GM19372 (cell line): ENCODE measurements around the gene SLCO6A1.

Experiments
- ATAC-seq: cut with Tn5 transposase; IDR thresholded peaks from one replicate; pipeline ENCODE4 v1.9.1; 2021; ENCODE audit warnings: mild to moderate bottlenecking, low read depth, moderate library complexity; ENCODE audit not compliant: unreplicated experiment

SLCO6A1 gene

DNA sequence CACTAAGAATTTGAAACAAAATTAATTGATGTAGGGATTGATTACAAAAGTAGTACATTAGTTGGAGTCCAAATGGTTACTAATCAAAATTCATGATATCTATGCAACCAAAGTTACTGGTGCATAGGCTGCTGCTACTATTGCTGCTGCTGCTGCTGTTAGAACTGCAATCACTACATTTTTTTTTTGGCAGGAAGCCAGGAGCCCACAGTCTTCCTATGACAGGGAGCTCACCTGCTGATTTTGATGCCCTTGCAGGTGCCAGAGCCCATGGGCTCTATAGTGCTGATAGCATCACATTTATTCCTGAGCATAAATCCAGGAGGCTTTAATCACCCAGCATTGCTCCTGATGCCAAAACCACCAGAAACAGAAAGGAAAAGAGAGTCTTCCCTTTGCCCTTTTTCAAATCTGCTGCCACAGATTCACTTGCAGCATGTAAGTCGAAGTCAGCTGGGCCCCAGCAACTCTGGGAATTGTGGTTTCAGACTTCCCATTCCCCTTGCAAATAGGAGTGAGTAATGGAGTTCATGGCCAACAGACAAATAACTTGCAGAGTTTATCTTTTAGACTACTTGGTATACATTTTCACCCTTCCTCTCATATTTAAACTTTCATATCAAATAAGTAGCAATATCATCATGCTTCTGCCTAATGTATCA is 17.6 kb downstream of the SLCO6A1 start:
- ATAC-seq = no peak

DNA sequence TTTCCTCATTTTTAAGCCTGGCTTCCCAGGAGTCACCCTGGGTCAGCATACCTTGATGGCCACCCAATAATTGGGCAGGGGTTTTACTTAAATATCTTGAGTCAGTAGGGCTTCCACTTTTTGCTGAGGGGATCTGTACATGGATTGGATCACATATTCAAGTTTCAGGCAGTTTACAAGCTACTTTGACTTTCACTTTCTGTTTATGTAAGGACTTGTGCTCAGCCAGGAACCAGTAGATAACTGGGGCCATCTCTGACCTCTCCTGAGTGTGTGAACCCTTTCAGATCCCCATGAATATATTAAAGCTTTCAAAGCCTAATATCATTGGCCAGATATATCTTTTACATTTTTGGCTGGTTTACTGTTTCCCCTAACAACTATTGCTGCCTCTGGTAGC is 45.1 kb downstream of the SLCO6A1 start:
- peak; percentile 83 for ATAC-seq

DNA sequence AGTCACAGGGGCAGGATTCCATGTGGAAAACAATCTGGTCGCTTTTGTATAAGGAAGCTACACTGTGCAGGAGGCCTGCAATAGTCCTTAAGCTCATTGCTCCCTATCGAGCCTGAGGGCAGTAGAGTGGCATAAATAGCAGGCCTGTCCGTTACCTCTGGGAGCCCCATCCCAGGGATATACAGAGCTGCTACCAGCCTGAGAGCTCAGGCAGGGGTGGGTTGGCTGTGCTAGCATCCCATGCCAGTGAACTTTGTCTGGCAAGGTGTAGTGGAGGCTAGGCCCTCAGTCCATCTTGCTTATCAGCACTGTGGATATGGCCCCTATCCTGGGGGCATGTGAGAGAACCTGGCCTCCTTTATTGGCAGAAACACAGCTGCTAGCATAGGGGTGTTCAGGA is 47.7 kb downstream of the SLCO6A1 start:
- ATAC-seq = no peak

DNA sequence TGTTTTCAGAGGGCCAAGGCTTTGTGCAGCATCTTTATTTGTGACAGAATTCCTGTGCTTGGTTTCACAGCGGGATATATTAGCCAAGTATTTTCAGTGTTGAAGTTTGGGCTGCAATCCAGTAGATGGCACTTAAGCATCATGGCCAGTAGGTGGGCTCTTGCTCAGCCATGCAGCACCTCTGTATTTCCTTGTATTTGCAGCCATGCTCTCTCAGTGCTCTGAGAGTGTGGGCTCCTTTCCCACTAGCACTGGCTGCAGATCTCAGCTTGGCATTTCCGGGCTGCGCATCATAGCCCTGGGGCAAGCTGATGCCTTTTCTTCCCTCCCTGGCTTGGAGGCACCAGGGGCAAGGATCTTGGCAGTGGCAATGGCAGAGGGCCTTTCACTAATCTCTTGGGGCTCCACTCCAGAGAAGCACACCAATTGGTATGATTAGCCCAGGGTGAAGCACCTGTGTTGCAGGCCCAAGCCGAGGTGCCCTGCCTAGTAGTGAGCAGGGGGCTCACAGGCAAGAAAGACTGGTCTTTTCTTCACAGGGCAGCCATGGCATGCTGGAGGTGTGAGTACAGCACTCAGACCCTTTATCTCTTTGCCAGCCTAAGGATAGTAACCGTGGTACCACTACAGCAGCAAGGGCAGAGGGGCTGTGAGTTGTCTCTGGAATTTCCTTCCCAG is 48.3 kb downstream of the SLCO6A1 start:
- no peak for ATAC-seq

DNA sequence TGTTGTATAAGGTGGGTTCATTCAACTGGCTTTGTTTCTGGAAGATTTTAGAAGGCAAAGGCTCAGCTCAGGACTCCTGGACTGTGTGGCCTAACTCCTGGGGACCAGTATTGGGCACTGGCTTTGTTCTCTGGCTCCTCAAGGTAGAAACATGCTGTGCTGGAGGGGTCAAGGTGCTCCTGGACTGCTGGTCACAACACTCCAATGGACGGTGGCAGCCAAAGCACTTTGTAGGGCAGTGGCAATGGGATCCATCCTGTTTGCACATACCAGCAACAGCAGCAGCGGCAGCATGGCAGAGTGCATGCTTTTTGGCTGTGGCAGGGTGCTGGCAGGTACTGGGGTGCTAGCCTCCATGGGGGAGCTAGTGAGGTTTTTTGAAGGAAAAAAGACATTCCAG is 65.3 kb downstream of the SLCO6A1 start:
- ATAC-seq = no peak

DNA sequence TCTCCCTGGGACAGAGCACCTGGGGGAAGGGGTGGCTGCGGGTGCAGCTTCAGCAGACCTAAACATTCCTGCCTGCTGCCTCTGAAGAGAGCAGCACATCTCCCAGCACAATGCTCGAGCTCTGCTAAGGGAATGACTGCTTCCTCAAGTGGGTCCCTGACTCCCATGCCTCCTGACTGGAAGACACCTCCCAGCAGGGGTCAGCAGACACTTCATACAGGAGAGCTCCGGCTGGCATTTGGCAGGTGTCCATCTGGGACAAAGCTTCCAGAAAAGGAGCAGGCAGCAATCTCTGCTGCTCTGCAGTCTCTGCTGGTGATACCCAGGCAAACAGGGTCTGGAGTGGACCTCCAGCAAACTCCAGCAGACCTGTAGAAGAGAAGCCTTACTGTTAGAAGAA is 77.2 kb downstream of the SLCO6A1 start:
- ATAC-seq = no peak

DNA sequence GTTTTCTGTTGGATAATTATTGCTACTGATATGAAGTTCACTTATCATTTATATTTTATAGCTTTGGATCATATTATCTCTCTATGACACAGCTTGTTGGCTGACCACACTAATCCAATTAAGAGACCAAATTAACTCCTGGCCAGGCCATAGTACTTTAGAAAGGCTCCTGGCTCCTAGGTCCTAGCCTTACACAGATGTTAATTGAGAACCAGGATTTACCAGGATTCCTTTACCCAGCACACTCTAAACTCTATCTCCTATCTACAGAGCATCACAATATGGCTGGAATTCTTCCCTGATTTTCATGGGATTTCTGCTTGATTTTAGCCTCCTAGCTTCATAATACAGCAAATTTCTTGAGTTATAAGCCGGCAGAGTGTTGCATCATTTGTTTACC is 80.3 kb downstream of the SLCO6A1 start:
- ATAC-seq = no peak

DNA sequence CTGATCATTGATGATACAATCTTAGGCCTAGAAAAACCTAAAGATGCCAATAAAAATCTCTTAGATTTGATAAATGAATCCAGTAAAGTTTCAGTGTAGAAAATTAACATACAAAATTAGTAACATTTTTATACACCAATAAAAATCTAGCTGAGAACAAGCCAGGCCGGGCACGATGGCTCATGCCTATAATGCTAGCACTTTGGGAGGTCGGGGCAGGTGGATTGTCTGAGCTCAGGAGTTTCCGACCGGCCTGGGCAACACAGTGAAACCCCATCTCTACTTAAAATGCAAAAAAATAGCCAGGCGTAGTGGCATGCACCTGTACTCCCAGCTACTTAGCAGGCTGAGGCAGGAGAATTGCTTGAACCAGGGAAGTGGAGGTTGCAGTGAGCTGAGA is 84.4 kb downstream of the SLCO6A1 start:
- ATAC-seq = no peak

DNA sequence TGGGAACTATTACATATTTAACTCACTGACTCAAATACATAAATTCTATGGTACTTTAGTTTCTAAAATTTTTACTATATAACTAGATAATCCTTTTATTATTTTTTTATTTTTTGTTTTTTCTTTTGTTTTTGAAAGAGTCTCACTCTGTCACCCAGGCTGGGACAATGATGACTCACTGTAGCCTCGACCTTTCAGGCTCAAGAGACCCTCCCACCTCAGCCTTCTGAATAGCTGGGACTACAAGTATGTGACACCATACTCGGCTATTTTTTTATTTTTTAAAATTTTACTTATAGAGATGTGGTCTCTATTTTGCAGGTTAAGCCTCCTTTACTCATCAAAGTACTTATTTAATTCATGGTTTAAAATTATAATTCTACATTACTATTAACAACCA is 110.6 kb downstream of the SLCO6A1 start:
- no peak for ATAC-seq

DNA sequence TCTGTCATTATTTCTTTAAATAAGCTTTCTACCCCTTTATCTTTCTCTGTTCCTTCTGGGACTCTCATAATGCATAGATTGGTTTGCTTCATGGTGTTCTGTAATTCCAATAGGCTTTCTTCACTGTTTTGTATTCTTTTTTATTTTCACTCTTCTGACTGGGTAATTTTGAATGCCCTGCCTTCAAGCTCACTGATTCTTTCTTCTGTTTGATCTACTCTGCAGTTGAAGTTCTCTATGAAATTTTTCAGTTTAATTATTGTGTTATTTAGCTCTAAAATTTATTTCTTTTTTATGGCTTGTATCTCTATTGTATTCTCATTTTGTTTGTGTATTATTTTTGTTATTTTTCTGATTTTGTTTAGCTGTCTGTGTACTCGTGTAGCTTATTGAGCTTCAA is 113.4 kb downstream of the SLCO6A1 start:
- ATAC-seq = no peak

DNA sequence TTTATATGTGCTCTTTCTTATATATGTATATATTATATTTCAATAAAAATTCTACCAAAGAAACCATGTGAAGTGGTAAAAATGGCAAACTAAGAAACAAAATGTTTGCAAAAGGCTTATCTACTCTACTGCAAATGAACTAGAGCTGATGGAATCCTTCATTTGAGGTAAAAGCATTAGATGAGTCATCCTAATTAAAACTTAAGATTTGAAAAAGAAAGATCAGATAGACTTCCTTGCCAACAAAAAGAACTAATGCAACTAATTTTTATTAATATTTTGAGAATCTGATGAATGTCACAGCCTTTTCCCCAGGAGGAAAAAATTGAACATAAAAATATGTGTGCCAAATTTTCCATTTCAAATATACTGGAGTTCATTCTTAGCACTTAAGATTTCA is 118.6 kb downstream of the SLCO6A1 start:
- ATAC-seq = no peak

DNA sequence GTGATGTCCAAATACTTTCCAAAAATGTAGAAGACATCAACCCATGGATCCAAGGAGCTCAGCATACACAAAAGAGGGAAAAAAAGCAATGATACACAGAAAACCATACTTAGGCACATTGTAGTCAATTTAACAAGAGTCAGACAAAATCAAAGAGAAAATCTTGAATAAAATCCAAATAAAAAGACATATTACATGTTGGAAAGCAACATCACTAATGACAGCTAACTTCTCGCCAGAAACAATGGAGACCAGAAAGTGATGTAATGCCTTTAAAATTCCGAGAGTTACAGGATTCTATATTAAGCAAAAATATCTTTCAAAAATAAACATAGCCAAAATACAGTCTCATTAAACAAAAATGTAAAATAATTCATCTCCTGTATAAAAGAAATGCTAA is 122.9 kb downstream of the SLCO6A1 start:
- no peak for ATAC-seq

DNA sequence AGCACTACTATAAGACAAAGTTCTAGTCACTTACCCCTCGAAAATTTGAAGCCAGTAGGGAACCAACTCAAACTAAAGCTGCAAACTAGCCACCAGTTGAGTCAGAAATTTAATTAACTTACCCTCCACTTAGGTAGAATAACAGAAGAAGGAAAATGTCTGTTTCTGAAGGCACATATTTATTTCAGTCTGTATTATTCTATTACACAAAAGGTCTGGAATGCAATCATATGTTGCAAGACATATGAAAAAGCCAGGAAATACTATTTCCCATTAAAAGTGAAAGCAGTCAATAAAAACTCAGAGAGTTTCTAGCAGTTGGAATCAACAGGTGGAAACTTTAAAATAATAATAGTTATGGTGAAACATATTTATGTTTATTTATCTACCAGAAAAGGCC is 123.5 kb downstream of the SLCO6A1 start:
- no peak for ATAC-seq

DNA sequence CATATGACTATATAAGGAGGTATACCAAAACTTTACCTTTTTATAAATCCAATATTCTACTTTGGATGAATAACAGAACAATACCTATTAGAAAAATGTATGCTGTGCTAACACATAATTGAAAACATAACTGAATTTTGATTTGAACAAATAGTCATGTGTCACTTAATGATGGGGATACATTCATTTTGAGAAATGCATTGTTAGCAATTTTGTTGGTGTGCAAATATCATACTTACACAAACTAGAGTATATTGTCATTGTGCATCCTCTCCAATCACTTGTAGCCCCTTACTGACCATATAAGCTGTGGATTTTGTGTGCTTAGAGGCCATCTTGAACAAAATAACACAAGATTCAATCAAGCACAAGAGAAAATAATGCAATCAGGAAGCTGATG is 130.4 kb downstream of the SLCO6A1 start:
- ATAC-seq = no peak

DNA sequence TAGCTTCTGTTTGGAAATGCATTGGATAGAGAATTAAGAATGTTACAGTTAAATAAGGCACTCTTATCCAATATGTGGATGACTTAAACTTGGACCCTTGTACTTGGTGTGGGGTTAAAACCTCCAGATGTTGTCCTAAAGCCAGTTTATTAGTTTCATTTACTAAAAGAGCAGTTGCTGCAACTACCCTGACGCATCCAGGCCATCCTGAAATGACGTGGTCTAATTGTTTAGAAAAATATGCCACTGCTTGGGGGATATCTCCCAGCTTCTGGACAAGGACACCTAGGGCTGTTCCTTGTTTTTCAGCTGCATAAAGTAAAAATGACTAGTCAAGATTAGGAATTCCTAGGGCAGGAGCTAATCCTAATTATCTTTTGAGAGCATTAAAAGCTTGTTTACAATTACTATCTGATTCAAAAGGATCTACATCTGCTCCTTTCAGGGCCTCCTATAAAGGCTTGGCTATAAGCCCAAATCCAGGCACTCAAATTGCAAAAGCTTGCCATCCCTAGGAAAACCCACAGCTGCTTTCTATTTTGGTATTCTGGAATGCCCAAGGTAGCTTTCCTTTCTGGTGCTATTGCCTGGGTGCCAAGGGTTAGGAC is 157.0 kb downstream of the SLCO6A1 start:
- no peak for ATAC-seq

DNA sequence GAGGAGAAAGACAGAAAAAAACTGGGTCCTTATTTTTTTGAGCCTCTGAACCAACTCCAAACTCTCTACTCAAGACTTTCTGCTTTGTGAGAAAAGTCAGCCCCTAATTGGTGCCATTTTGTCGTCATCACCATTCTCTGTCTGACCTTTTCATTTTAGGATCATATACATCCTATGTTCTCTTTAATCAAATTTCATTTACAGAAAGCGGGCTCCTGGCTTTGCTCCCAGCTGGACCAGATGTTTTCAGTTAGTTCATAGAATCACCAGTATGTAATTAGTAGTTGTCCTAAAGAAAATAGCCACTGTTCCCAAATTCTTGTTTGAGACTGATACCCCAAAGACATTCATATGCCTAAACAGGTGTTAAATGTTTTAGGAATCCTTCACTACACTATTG is 174.1 kb downstream of the SLCO6A1 start:
- ATAC-seq = no peak
